ENCODE measurements around the gene LMBR1.

LMBR1 gene

GRCh38 chr7:156819733-156820295 lies 73.2 kb downstream of the LMBR1 start:
- Histone ChIP-seq H3K36me3 (ENCODE audit: low read length) (0 out of 2 replicates have a peak, but pooled peaks cover 4% of the 10 kb centered on the region), H3F3A (ENCODE audit: insufficient read depth) (peaks cover 4% of the 10 kb centered on the region; the same call in 1 of the 2 replicates), H3K4me2 (ENCODE audit: low read depth, low read length, poor library complexity, severe bottlenecking) (no peak overlapping the region), H2AFZ (ENCODE audit: low read depth, low read length, severe bottlenecking) (no peak overlapping the region), H3K9me2 (replicated peaks; ENCODE audit: insufficient read depth, low read length) (no peaks in the 10 kb centered on the region), H3K79me2 (ENCODE audit: insufficient read depth, low read length) (no peaks in the 10 kb centered on the region), H4K20me1 (ENCODE audit: low read depth, low read length) (no peaks in the 10 kb centered on the region), H3K9me3 (ENCODE audit: insufficient read depth, low read length) (no peaks in the 10 kb centered on the region), H3K27ac (ENCODE audit: low read depth, low read length) (no peak overlapping the region), H3K9ac (ENCODE audit: low read length) (no peak overlapping the region), H3K4me3 (ENCODE audit: insufficient read depth, low read length, poor library complexity, severe bottlenecking) (no peak overlapping the region), H3K27me3 (ENCODE audit: low read length) (no peaks in the 10 kb centered on the region)
- no peak for TF ChIP-seq CTCF (IDR thresholded peaks at IDR 0.05; ENCODE audit: insufficient read depth, low read length, poor library complexity, severe bottlenecking)
- no peak for TF ChIP-seq EZH2phosphoT487 (conservative IDR thresholded peaks at IDR 0.05; ENCODE audit: low read length)

DNA sequence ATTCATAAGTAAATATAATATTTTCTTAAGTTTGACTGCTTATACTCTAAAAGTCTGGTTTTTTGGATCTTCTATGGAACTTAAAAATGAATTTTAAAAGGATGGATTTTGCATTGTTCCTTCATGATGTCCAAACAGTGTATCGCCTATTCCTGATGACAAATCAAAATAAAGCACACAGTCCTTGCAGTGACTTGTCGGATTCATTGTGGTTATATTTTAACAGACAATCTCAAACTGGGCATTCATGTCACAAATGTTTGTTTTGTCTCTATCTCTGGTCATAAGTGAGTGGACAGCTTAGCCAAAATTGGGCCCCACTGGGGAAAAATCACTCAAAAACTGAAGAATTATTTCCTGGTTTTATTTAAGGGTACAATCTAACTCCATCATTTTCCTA lies 74.8 kb downstream of the LMBR1 start:
- Histone ChIP-seq H4K20me1 (ENCODE audit: low read depth, low read length) (no peaks in the 10 kb centered on the region), H3K4me2 (ENCODE audit: low read depth, low read length, poor library complexity, severe bottlenecking) (no peak overlapping the region)
- TF ChIP-seq CTCF (IDR thresholded peaks at IDR 0.05; ENCODE audit: insufficient read depth, low read length, poor library complexity, severe bottlenecking) = no peak
- no peak for TF ChIP-seq EZH2phosphoT487 (conservative IDR thresholded peaks at IDR 0.05; ENCODE audit: low read length)

DNA sequence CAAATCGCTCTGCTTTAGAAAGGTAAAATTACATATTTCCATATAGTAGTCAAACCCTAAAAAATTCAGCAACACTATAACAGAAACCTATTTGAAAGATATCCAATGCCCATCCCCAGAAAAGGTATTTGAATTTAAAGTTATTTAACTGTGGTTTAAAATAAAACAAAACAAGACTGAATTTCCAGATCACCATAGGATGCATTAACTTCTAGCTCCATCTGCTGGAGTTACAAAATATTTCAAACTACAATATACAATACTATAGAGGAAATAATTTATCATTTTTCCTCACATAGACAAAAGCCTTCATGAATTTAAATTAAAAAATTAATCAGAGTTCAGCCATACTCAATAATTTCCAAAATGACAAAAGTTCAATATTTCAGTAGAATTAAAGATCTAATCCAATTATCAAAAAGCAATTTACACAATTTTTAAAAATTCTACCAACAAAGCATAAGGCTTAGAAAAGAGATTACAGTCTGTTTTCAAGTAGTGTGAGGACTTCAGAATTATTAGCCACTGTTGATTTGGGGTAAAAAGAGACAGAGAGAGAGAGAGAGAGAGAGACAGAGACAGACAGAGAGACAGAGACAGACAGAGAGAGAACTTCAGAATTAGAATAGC lies 75.9 kb downstream of the LMBR1 start:
- TF ChIP-seq CTCF (IDR thresholded peaks at IDR 0.05; ENCODE audit: insufficient read depth, low read length, poor library complexity, severe bottlenecking) (peak; percentile 40), EZH2phosphoT487 (conservative IDR thresholded peaks at IDR 0.05; ENCODE audit: low read length) (no peak)
- peaks cover 4% of the 10 kb centered on the region; the same call in 1 of the 2 replicates for H3F3A ChIP-seq (ENCODE audit: insufficient read depth)
- H3K27ac ChIP-seq (ENCODE audit: low read depth, low read length) = no peak overlapping the region
- no peak overlapping the region for H3K9ac ChIP-seq (ENCODE audit: low read length)
- no peak overlapping the region for H2AFZ ChIP-seq (ENCODE audit: low read depth, low read length, severe bottlenecking)
- H3K4me2 ChIP-seq (ENCODE audit: low read depth, low read length, poor library complexity, severe bottlenecking) = no peak overlapping the region
- H3K36me3 ChIP-seq (ENCODE audit: low read length) = no peaks in the 10 kb centered on the region
- H3K9me2 ChIP-seq (replicated peaks; ENCODE audit: insufficient read depth, low read length) = no peaks in the 10 kb centered on the region
- H3K79me2 ChIP-seq (ENCODE audit: insufficient read depth, low read length) = no peaks in the 10 kb centered on the region
- no peak overlapping the region for H3K4me3 ChIP-seq (ENCODE audit: insufficient read depth, low read length, poor library complexity, severe bottlenecking)
- H3K9me3 ChIP-seq (ENCODE audit: insufficient read depth, low read length) = no peaks in the 10 kb centered on the region
- no peaks in the 10 kb centered on the region for H4K20me1 ChIP-seq (ENCODE audit: low read depth, low read length)
- H3K27me3 ChIP-seq (ENCODE audit: low read length) = no peaks in the 10 kb centered on the region

More for the DNA sequence above, 74.8 kb downstream of the LMBR1 start:
- Histone ChIP-seq H3F3A (ENCODE audit: insufficient read depth) (peaks cover 4% of the 10 kb centered on the region; the same call in 1 of the 2 replicates), H3K36me3 (ENCODE audit: low read length) (0 out of 2 replicates have a peak, but pooled peaks cover 4% of the 10 kb centered on the region), H3K9ac (ENCODE audit: low read length) (no peak overlapping the region), H2AFZ (ENCODE audit: low read depth, low read length, severe bottlenecking) (no peak overlapping the region), H3K9me3 (ENCODE audit: insufficient read depth, low read length) (no peaks in the 10 kb centered on the region), H3K27ac (ENCODE audit: low read depth, low read length) (no peak overlapping the region), H3K9me2 (replicated peaks; ENCODE audit: insufficient read depth, low read length) (no peaks in the 10 kb centered on the region), H3K27me3 (ENCODE audit: low read length) (no peaks in the 10 kb centered on the region), H3K79me2 (ENCODE audit: insufficient read depth, low read length) (no peaks in the 10 kb centered on the region), H3K4me3 (ENCODE audit: insufficient read depth, low read length, poor library complexity, severe bottlenecking) (no peak overlapping the region)
